Measurements from ENCODE around the gene NR2E3. TPM values are rescaled to one million over a fixed set of nuclear protein-coding genes. Genes with fewer than 3 reads are reported as not detected.

Gene NR2E3
- total and polyA plus RNA-seq, 4 donors, result 0.17 to 0.18 TPM; not detected in 2

- TF ChIP-seq REST (IDR thresholded peaks at IDR 0.05) (no peak), CTCF (IDR thresholded peaks at IDR 0.05; ENCODE audit: low read depth, low read length, missing input control) (no peak), FOXA1 (IDR thresholded peaks at IDR 0.05) (no peak)
Observed at GRCh38 chr15:71826196-71826595, 15.8 kb downstream of the NR2E3 start (continued).

GRCh38 chr15:71830981-71831380, 20.6 kb downstream of the NR2E3 start:
- no peaks in the 10 kb centered on the region for H3K27me3 ChIP-seq (ENCODE audit: control insufficient read depth in 4 of 4, insufficient read depth in 4 of 4, low read length in 3 of 4)
- no peak overlapping the region for H3K4me3 ChIP-seq (ENCODE audit: low read depth in 1 of 3, low read length in 3 of 3)
- TF ChIP-seq YY1 (IDR thresholded peaks at IDR 0.05) (no peak), NR2F2 (IDR thresholded peaks at IDR 0.05) (no peak), TAF1 (conservative IDR thresholded peaks at IDR 0.05) (no peak), EGR1 (IDR thresholded peaks at IDR 0.05; ENCODE audit: low read depth in 2 of 2) (no peak), ATF3 (IDR thresholded peaks at IDR 0.05) (no peak), REST (IDR thresholded peaks at IDR 0.05) (no peak)
- H3K36me3 ChIP-seq (ENCODE audit: control insufficient read depth in 4 of 4, insufficient read depth in 3 of 4, low read depth in 1 of 4, low read length in 3 of 4), result peaks cover 1 to 35% (median 32%) of the 10 kb centered on the region in 4 donors
- peaks cover 0 to 2% (median 0%) of the 10 kb centered on the region in 4 donors for H3K9me3 ChIP-seq (ENCODE audit: control insufficient read depth in 4 of 4, low read length in 3 of 4)
- no peak overlapping the region for H3K27ac ChIP-seq (ENCODE audit: low read depth in 1 of 2, low read length in 2 of 2)
- H3K4me1 ChIP-seq (ENCODE audit: control insufficient read depth in 4 of 4, insufficient read depth in 4 of 4, low read length in 3 of 4), result no peaks in the 10 kb centered on the region
- 99% methylated on average over 2 of the region's 2 CpGs for WGBS
- no peak for DNase-seq (ENCODE audit: low spot score)
- no peak overlapping the region for H3K9ac ChIP-seq (ENCODE audit: low read depth in 1 of 2, low read length in 2 of 2)

- DNase-seq (ENCODE audit: low spot score), result no peak
- H3K27ac ChIP-seq (ENCODE audit: low read depth in 1 of 2, low read length in 2 of 2), result no peak overlapping the region
- TF ChIP-seq NR2F2 (IDR thresholded peaks at IDR 0.05), result no peak
- TF ChIP-seq CTCF (IDR thresholded peaks at IDR 0.05; ENCODE audit: low read depth, low read length, missing input control), result no peak
- TF ChIP-seq GABPA (IDR thresholded peaks at IDR 0.05 in 1 of 2, conservative IDR thresholded peaks at IDR 0.05 in 1 of 2), result no peak
- no peak for TF ChIP-seq JUND (IDR thresholded peaks at IDR 0.05)
- no peak for TF ChIP-seq HNF4G (IDR thresholded peaks at IDR 0.05)
- no peak for TF ChIP-seq EGR1 (IDR thresholded peaks at IDR 0.05; ENCODE audit: low read depth in 2 of 2)
- no peak for TF ChIP-seq ATF3 (IDR thresholded peaks at IDR 0.05)
- TF ChIP-seq HNF4A (conservative IDR thresholded peaks at IDR 0.05), result no peak
- H3K9me3 ChIP-seq (ENCODE audit: control insufficient read depth in 4 of 4, low read length in 3 of 4), result no peaks in the 10 kb centered on the region
- no peak overlapping the region for H3K9ac ChIP-seq (ENCODE audit: low read depth in 1 of 2, low read length in 2 of 2)
- H3K4me3 ChIP-seq (ENCODE audit: low read depth in 1 of 3, low read length in 3 of 3), result no peak overlapping the region
- 95% methylated on average over 3 of the region's 3 CpGs for WGBS
- peaks cover 0 to 3% (median 2%) of the 10 kb centered on the region in 4 donors for H3K36me3 ChIP-seq (ENCODE audit: control insufficient read depth in 4 of 4, insufficient read depth in 3 of 4, low read depth in 1 of 4, low read length in 3 of 4)
- no peaks in the 10 kb centered on the region for H3K27me3 ChIP-seq (ENCODE audit: control insufficient read depth in 4 of 4, insufficient read depth in 4 of 4, low read length in 3 of 4)
- H3K4me1 ChIP-seq (ENCODE audit: control insufficient read depth in 4 of 4, insufficient read depth in 4 of 4, low read length in 3 of 4), result no peaks in the 10 kb centered on the region
Observed at GRCh38 chr15:71841563-71841962, 31.2 kb downstream of the NR2E3 start.
